ENCODE measurements around the gene ADCY3.
"Not testable (repeated sequence)": the region's sequence is repeated elsewhere in the genome, so short reads cannot be mapped to it uniquely, and the experiment has no call there.

DNA sequence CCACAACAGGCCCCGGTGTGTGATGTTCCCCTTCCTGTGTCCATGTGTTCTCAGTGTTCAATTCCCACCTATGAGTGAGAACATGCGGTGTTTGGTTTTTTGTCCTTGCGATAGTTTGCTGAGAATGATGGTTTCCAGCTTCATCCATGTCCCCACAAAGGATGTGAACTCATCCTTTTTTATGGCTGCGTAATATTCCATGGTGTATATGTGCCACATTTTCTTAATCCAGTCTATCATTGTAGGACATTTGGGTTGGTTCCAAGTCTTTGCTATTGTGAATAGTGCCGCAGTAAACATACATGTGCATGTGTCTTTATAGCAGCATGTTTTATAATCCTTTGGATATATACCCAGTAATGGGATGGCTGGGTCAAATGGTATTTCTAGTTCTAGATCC lies 119.5 kb downstream of the ADCY3 start:
- not testable (repeated sequence) for TF ChIP-seq MTA2 (IDR thresholded peaks at IDR 0.05; ENCODE audit: low read depth); NRF1 (conservative IDR thresholded peaks at IDR 0.05; ENCODE audit: low read depth, low read length); CTCF (IDR thresholded peaks at IDR 0.05 in 2 of 3, conservative IDR thresholded peaks at IDR 0.05 in 1 of 3; ENCODE audit: control insufficient read depth in 2 of 3, extremely low read depth in 1 of 3, insufficient read depth in 1 of 3, low read depth in 3 of 3, low read length in 3 of 3); EZH2 (IDR thresholded peaks at IDR 0.05; ENCODE audit: borderline replicate concordance, control insufficient read depth, low read depth, low read length); POLR2AphosphoS2 (IDR thresholded peaks at IDR 0.05; ENCODE audit: low read depth, low read length); RFX5 (IDR thresholded peaks at IDR 0.05; ENCODE audit: low read depth, low read length); CEBPZ (IDR thresholded peaks at IDR 0.05; ENCODE audit: low read depth, low read length); GABPA (IDR thresholded peaks at IDR 0.05; ENCODE audit: low read depth)
